ENCODE data around the gene SPTBN4. TPM values are rescaled to one million over a fixed set of nuclear protein-coding genes. Genes with fewer than 3 reads are reported as not detected.
"Not testable (repeated sequence)": the region's sequence is repeated elsewhere in the genome, so short reads cannot be mapped to it uniquely, and the experiment has no call there.

SPTBN4 gene
- 23.2 TPM for total RNA-seq

DNA sequence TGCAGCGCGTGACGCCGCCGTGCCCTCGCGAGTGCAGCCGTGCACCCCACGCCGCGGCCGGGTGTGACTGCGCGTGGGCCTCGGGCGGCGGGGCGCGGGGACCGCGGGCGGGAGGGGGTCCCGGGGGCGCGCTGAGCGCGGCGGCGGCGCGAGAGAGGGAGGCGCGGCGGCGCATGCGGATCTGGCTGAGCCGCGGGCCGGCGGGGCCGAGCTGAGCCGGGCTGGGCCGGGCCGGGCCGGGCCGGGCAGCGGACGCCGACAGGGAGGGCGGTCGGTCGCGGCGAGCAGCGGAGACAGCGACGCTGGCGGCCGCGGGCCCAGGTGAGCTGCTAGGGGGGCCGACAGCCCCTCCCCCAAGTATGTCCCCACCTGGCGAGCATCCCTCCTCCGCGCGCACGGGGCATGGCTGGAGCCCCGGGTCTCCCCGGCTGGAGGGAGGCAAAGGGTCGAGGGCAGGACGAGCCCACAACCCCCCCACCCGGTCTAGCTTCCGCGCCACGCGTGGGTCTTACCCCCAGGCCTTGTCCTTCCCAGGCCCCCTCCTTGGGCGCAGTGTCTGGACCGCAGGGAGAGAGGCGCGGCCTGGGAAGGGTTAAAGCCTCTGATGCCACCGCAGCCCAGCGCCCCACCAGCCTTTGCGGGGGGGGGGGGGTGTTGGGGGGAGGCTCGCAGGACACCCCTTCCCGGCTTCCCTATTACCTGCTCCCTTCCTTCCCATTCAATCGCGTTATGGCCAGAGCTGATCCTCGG is at the start of gene SPTBN4:
SPTBN4 (plus strand) TSS at position 17 of the 750 bp plus-strand sequence. CDS start 5,621 bp downstream, outside the sequence.
- DNase-seq (ENCODE audit: low spot score in 2 of 2) (peak; percentile 59 to 64), FAIRE-seq (no peak)

DNA sequence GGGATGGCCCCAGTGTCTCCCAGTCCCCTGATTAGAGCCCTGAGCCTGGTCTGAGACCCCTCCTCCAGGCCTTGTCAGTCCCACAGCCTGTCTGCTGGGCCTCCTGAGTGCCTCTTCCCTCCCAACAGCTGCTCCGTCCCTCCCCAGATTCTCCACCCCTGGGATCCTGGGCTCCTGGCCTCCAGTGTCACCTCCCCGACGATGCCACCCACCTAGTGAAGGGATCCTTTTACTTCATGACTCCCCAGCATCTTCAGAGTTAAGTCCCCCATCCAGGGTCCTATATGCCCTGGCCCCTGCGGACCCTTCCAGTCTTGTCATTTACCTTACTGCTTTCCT is 49.2 kb upstream of the SPTBN4 start:
- FAIRE-seq, result no peak
- no peak for DNase-seq (ENCODE audit: low spot score in 2 of 2)

DNA sequence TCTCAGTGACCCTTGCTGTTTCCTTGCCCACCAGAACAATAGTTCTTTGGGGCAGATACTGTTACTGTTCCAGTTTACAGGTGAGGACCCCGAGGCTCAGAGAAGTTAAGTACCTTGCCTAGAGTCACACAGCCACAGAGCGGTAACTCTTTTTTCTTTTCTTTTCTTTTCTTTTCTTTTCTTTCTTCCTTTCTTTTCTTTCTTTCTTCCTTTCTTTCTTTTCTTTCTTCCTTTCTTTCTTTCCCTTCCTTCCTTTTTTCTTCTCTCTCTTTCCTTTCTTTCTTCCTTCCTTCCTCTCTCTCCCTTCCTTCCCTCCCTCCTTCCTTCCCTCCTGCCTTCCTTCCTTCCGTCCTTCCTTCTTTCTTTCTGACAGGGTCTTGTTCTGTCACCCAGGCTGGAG is 48.8 kb upstream of the SPTBN4 start:
- DNase-seq (ENCODE audit: low spot score in 2 of 2) (no peak), FAIRE-seq (no peak)

DNA sequence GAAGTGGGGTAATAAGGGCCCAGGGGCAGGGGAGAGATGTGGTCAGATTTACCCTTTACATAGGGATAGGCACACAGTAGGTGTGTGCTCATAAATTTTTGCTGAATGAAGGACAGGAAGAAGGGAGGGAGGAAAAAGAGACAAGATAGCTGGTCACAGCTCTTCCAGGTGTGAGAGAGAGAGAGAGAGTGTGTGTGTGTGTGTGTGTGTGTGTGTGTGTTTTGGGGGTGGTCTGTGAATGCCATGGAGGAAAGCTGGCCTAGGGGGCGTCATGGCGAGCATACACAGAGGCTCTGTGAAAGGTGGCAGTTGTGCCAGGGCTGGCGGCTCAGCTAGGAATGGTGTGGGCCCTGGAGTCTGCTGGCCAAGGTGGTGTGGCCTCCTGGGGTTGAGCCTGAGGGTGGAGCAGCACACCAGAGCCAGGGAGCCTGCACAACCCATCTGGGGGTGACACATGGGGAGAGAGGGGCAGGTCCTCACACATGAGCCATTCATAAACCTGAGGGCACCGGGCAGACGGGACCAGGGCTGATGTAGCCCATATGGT is 47.7 kb upstream of the SPTBN4 start:
- DNase-seq (ENCODE audit: low spot score in 2 of 2) (no peak), FAIRE-seq (no peak)

DNA sequence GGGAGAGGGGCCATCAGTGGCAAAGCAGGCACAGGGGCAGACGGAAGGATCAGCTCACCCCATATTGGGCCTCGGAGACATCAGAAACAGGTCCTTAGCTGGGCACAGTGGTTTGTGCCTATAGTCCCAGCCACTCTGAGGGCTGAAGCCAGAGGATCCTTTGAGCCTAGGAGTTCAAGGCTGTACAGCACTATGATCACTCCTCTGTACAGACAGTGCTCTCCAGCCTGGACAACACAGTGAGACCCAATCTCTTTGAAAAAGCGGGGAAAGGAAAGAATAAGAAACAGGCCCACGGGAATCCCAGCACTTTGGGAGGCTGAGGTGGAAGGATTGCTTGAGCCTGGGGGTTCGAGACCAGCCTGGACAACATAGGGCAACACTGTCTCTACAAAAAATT is 47.0 kb upstream of the SPTBN4 start:
- no peak for DNase-seq (ENCODE audit: low spot score in 2 of 2)
- FAIRE-seq, result no peak

DNA sequence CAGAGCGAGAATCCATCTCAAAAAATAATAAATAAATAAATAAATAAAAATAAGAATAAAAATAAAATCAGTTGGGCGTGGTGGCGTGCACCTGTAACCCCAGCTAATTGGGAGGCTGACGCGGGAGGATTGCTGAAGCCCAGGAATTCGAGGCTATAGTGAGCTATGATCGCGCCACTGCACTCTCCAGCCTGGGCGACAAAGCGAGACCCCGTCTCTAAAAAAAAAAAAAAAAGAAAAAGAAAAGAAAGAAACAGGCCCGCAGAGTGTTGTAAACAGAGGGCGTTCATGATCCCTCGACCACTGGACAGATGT is 46.4 kb upstream of the SPTBN4 start:
- FAIRE-seq (no peak), DNase-seq (ENCODE audit: low spot score in 2 of 2) (no peak)

DNA sequence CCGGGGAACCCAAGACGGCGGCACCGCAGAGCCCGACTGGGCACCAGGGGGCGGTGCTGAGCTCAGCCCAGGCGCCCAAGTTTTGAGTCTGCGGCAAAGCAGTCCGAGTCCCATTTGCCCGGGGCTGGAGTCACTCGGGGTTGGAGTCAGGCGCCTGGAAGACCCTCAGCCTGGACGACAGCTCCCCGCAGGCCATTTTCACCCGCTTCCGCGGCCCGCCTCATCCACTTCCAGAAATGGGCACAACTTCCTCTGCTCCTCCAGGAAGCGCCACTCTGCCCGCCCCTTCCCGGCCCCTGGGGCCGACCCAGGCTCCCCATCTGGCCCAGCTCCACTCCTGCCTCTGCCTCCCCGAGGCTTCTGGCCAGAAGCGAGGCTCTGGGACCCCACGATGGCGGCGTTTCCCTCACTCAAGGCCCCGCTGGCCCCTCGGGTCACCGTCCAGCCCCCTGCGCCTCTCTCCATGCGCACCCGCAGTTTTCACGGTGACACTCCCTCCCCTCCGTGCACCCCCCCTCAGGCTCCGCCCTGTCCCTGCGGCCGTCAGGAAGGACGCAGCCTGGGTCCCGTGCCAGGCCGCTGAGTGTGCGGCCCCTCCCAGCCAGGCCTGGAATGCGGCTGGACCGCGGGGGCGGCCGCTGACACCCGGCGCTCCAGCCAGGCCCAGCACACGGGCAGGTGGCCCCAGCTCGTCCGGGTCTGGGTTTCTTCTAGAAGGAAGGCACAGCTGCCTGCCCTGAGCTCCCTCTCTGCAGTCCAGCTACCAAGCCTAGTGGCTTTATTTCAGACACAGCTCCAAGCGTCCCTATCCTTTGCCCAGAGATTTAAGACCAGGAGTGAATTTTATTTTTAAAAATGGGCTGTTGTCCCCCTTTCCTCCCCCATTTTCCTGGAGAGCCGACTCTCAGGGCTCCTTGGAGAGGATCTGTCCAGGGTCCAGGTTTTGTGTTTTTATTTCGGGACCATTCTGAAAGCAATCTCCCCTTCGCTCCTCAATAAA is 45.7 kb upstream of the SPTBN4 start:
- peak; percentile 82 to 92 for DNase-seq (ENCODE audit: low spot score in 2 of 2)
- FAIRE-seq, result no peak

DNA sequence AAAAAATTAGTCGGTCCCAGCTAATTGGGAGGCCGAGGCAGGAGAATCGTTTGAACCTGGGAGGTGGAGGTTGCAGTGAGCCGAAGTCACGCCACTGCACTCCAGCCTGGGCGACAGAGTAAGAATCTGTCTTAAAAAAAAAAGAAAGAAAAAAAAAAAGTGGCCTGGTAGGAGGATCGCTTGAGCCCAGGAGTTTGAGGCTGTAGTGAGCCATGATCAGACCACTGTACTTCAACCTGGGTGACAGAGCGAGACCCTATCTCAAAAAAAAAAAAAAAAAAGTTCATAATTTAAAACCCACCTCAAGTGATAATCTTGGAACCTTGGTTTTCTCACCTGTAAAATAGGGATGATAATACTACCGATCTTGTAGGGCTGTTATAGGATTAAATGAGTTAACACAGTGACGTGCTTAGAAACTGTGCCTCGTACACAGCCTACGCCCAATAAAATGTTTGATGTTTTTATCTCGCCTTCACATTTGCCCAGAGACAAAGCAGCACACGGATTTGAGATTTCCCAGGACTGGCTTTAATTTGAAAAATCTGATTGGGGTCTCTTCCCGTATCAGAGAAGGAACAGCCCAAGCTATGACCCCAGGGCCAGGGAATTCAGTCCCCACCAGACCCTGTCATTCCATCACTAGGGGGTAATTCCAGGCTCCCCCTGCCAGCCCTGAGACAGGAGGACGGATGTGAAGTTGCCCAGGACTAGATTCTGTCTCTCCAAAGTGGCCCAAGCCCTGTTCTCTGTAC is 44.6 kb upstream of the SPTBN4 start:
- DNase-seq (ENCODE audit: low spot score in 2 of 2) (no peak), FAIRE-seq (no peak)

DNA sequence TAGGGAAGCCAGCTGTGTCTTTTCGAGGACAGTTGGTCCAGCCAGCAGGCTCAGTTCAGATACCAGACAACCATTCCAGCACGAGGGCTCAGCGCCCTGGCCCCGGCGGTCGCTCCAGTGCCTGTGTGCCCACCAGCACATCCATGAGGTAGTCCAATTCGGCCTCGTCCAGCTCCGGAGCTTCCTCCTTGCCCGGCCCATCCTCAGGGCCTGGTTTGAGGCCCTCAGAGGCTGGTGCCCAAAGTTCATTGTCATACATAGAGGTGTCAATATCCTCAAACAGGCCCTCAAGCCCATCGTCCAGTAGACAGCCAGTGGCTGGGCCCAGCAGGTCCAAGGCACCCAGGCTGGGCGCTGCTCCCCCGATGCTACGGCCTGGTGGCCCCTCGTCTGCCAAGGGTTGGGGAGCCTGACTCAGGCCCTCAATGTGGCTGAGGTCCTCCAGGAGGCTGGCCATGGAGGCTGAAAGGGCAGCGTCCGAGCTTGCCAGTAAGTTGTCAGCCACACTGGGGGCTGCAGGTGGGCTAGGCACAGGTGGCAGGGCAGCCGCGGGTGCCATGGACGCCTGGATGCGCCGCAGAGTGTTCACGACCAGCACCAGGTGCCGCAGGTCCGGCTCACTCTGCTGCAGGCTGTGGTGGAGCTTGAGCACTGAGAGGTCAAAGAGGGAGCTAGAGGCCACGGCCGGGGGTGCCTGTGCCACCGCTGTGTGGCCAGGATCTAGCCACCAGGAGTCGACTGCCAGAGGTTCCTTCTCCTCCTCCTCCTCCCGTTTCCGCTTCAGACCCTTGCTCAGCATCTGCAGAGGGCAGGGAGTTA is 43.8 kb upstream of the SPTBN4 start:
- FAIRE-seq, result no peak
- no peak for DNase-seq (ENCODE audit: low spot score in 2 of 2)

DNA sequence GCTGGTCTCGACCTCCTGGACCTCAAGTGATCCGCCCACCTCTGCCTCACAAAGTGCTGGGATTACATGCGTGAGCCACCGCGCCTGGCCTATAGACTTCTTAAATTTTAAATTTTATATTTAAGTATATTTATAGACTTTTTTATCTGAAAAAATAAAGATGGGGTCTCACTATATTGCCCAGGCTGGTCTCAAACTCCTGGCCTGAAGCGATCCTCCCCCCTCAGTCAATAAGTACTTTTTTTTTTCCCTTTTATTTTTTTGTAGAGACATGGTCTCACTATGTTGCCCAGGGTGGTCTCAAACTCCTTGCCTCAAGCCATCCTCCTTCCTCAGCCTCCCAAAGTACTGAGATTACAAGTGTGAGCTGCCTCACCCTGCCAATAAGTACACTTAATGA is 42.9 kb upstream of the SPTBN4 start:
- FAIRE-seq (no peak), DNase-seq (ENCODE audit: low spot score in 2 of 2) (no peak)

DNA sequence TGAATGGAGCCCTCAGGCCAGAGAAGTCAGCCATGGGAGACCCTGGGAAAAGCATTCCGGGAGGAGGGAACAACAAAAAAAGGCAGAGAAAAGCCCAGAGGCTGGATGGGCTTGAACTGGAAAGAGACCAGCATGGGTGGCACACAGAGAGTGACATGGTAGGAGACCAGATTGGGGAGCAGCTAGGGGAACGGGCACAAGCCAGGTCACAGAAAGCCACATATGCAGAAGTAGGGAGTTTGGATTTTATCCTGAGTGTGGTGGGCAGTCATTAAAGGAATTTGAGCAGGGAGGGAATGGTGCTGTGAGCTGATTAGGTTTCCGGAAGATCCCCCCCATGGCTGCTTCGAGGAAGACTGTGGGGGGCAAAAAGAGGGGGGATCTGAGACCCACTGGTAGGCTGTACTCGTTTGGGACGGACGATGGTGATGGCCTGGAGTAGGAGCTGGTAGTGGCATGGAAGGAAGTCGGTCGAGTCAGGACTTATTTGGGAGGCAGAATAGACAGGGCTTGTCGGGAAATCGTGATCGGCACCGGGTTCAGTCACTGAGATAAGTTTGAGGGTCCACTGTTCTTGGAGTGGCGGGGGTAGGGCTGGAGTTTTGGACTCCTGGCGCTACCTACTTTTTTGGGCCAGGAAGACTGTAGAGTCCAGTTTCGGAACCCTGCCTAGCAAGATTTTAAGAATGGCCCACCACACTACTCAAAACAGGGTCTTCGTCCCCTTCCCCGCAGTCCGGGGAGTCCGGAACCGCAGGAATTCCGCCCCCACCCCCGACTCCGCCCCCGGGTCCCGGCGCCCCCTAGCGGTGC is 42.0 kb upstream of the SPTBN4 start:
- no peak for FAIRE-seq
- DNase-seq (ENCODE audit: low spot score in 2 of 2), result peak in 1 of 2 donors; percentile 72

DNA sequence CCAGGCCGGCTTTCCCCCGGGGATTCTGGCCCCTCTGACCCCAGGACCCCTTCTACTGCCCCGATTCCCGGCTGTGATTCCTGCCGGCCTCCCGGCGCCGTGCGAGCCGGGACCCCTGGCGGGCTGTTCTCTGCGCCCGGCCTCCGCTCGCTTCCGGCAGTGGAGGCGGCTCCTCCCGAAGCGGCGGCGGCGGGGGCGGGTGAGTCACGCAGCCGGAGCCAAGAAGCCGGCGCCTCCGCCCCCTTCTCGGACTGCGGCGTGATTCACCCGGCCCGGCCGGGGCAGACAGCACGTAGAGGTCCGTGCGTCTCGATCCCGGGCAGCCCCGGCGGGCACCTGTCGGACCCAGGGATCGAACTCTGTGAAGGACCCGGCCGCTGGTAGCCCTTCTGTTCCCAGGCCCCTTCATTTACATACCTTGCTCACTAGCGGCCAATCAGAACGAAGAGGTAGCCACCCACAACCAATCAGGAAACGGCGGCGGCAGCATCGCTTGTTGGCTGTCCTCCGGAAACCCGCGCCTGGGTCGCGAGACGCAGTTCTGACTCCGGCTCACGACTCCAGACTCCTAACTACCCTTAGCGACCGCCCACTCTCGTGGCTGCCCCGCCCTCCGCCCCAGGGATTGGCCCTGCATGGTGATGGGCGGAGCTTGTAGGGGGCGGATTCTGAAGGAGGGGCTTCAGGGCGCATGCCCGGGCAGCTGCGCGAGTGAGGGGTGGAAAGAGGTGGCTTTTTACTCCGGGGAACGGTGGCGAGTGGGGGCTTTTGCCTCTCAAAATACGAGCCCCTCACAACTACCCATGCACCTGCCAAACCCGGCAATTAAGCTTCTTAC is 41.1 kb upstream of the SPTBN4 start, which contains the start of gene SERTAD1:
SERTAD1 (minus strand) TSS at position 543 of the 838 bp plus-strand sequence. CDS start 2,446 bp downstream, outside the sequence.
- peak; percentile 99 to 100 for DNase-seq (ENCODE audit: low spot score in 2 of 2)
- peak; percentile 82 for FAIRE-seq

DNA sequence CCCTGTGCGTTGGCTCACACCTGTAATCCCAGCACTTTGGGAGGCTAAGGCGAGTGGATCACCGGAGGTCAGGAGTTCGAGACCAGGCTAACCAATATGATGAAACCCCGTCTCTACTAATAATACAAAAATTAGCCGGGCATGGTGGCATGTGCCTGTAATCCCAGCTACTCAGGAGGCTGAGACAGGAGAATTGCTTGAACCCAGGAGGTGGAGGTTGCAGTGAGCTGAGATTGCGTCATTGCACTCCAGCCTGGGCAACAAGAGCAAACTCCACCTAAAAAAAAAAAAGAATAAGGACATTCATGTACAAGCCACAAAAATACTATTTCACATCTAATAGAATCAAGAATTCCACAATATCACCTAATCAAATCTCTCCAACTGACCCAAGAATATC is 38.6 kb upstream of the SPTBN4 start:
- not testable (repeated sequence) for DNase-seq (ENCODE audit: low spot score in 2 of 2); FAIRE-seq

DNA sequence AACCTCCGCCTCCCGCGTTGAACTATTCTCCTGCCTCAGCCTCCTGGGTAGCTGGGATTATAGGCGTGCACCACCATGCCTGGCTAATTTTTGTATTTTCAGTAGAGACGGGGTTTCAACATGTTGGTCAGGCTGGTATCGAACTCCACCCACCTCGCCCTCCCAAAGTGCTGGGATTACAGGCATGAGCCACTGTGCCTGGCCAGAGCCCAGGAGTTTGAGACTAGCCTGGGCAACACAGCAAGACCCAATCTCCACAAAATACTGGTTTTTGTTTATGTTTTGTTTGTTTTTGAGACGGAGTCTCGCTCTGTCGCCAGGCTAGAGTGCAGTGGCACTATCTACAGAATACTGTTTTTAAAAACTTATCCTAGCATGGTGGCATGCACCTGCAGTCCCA is 36.6 kb upstream of the SPTBN4 start:
- not testable (repeated sequence) for DNase-seq (ENCODE audit: low spot score in 2 of 2); FAIRE-seq

DNA sequence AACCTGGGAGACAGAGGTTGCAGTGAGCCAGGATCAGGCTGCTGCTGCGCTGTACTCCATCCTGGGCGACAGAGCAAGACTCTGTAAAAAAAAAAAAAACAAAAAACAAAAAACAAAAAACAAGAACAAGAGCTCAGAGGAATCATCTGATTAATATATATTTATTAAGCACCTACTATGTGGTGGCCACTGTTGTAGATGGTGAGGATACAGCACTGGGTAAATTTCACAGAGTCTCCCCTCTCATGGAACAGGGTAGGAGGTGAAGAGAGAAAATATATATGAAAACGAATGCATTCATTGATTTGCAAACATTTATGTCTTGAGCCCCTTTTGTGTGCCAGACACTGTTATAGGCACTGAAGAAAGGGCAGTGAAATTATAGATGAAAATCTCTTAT is 35.1 kb upstream of the SPTBN4 start:
- no peak for FAIRE-seq
- DNase-seq (ENCODE audit: low spot score in 2 of 2), result no peak

DNA sequence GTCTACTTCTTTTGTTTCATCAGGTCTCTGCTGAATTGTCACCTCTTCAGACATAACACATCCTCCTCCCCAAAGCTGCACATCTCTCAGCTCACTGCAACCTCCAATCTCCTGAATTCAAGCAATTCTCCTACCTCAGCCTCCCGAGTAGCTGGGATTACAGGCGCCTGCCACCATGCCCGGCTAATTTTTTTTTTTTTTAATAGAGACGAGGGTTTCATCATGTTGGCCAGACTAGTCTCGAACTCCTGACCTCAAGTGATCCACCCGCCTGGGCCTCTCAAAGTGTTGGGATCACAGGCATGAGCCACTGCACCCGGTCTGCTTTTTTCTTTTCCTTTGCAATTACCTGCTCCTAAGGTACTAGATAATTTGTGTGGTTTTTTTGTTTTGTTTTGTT is 34.0 kb upstream of the SPTBN4 start:
- not testable (repeated sequence) for DNase-seq (ENCODE audit: low spot score in 2 of 2); FAIRE-seq

DNA sequence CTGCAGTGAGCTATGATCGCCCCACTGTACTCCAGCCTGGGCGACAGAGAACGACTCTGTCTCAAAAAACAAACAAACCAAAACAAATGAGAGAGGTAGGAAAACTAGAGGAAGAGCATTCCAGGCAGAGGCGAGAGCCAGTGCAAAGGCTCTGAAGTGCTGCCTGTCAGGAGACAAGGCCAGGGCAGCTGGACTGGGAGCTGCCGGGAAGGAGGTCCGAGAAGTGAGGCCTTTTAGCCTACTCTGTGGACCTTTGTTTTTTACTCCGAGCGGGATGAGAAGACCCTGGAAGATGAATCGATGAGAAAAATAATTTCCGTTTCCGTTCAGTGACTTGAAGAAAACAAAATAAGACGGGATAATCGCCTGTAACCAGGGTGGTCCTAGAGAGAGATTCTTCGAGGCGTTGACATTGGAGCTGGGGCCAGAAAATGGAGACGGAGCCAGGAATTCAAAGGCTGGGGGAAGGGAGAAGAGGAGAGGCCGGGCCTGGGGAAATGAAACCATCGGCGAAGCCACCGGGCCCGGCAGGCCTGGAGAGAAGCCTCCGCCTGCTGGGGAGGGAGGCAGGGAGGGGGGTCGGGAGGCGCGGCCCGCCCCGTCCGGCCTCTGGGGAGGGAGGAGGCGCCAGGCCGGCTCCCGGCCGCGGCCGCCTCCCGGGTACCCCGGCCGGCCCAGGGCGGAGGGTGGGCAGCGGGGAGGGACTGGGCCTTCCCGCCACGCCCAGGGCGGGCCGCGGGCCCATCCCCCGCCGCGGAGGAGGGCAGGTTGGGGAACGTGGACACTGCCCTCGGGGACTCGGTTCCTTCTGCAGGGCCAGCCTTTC is 33.2 kb upstream of the SPTBN4 start:
- peak; percentile 86 for DNase-seq (ENCODE audit: low spot score in 2 of 2)
- FAIRE-seq, result no peak
